Measurements from ENCODE around the gene RNF123.

Gene RNF123

GRCh38 chr3:49750056-49750455 is 60.7 kb downstream of the RNF123 start:
- no peak for DNase-seq (ENCODE audit: low read depth)

DNA sequence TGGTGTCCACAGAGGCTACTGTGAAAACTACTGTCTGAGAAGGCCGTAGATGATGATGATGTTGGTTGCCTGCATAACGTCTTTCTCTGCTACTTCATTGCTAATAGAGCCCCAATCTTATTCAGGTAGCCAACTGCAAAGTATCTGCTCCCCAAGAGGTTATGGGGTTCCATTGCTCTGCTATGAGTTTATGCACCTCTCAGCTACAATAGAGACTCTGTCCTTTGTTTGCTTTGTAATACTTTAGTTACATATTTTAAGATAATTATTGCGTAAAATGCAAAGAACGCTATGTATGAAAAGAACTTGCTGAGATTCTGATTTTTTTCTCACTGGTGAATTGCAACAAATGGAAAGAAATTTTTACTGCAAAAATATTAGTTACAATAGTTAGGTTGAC is 62.1 kb downstream of the RNF123 start:
- DNase-seq (ENCODE audit: low read depth) = no peak

DNA sequence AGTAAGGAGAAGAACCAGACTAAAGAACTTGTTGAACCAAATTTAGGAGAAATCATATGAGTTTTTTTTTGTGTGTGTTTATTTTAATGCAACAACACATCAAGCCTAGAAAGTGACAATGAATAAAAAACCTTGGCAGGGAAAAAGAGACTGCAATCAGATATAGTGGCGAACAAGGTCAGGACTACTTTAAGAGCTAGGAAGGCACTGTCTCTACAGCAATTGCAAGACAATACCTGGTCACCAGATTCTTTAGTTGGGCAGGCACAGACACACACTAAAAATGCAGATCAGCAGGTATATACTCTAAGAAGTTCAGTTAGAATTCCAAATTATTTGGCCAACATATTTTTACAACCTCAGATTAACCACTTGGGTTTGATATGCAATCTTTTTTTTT is 65.2 kb downstream of the RNF123 start:
- no peak for DNase-seq (ENCODE audit: low read depth)

- DNase-seq (ENCODE audit: low read depth) = no peak
These were observed 66.7 kb downstream of the RNF123 start for GRCh38 chr3:49756036-49756435.

GRCh38 chr3:49757197-49757596 is 67.8 kb downstream of the RNF123 start:
- no peak for DNase-seq (ENCODE audit: low read depth)

DNA sequence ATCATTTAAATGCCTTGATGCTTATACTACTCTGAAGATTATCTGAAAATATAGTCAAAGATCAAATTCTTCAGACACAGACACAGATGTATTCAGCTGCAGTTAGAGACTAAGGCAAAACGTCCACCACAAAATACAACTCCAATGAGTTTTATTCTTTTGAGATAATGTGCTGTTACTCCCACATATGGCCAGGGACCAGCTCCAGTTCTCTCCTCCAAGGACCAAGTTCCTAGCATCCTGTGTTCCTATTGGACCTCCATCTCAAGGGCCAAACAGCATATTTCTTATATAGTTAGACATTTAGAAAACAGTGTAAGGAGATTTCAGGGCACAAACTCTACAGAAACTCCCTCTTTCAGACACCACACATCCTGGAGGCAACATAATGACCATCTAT is 69.9 kb downstream of the RNF123 start:
- DNase-seq (ENCODE audit: low read depth) = no peak

GRCh38 chr3:49761661-49762060 is 72.3 kb downstream of the RNF123 start:
- DNase-seq (ENCODE audit: low read depth) = no peak

GRCh38 chr3:49763981-49764380 is 74.6 kb downstream of the RNF123 start:
- no peak for DNase-seq (ENCODE audit: low read depth)

GRCh38 chr3:49769286-49769915 is 80.0 kb downstream of the RNF123 start:
- no peak for DNase-seq (ENCODE audit: low read depth)

DNA sequence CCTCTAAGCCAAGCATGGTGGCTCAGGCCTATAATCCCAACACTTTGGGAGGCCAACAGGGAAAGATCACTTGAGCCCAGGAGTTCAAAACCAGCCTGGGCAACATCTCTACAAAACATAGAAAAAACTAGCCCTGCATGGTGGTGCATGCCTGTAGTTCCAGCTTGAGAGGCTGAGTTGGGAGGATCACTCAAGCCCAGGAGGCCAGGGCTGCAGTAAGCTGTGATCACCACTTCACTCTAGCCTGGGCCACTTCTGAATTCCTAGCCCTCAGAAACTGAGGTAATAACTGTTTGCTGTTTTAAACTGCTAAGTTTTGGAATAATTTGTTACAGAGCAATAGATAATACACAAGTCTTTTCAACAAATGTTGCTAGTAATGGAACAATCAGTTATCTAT is 80.6 kb downstream of the RNF123 start:
- DNase-seq (ENCODE audit: low read depth) = no peak
